ENCODE results near the gene ANO7. TPM values are rescaled to one million over a fixed set of nuclear protein-coding genes. Genes with fewer than 3 reads are reported as not detected.

Gene ANO7
- total and polyA plus RNA-seq, 2 of the 8 experiments (the other 6 are each of a cell fraction or from before 2014, with no cell fraction given): 3.2 to 6.9 TPM

DNA sequence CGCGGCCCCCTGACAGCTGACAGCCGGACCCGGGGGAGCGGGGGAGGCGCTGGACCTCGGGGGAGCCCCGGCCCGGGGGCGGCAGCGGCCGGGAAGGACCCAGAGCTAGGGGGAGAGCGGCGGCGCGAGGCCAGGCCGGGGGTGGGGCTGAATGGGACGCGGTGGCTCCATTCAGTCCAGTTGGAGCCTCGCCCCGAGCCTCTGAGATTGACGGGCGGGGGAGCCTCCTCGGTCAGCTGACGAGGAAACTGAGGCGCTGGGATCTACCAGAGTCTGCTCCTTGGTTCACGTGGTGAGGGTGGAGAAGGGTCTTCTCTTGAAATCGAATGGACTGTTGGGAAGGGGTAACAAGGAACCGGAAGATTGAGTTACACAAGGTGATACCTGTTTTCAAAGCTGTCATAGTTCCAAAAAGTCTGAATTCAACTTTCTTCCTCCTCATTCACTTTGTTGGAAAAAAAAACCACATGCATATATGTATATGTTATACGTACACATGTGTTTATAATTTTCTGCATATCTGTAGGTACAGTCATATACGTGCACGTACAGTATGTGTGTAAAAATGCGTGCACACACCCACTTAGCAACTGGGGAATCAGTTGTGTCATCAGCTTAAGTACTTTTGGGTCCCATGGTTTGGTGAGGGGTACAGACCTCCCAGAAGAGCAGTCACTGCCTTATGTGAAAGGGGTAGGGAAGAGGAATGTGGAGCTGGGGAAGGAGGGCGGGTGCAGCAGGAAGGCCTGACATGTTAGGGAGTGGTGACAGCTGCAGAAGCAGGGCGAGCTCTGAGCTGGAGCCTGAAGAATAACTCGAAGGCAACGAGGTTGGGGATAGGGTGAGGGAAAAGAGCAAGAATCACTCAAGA, 37.6 kb upstream of the ANO7 start:
- DNase-seq (ENCODE audit: low read depth in 1 of 2, low spot score in 2 of 2): no peak
- Histone ChIP-seq H3K4me2 (ENCODE audit: insufficient read depth in 1 of 2, low read depth in 2 of 2, low read length in 2 of 2) (peak overlapping the region; percentile 71 to 78), H2BK15ac (ENCODE audit: low read length) (no peak overlapping the region), H3K9me3 (ENCODE audit: insufficient read depth in 2 of 2, low read depth in 1 of 2, low read length in 1 of 2) (no peaks in the 10 kb centered on the region), H3K4ac (replicated peaks; ENCODE audit: insufficient read length, low read depth, low read length) (no peak overlapping the region), H3K23ac (ENCODE audit: insufficient read length) (no peak overlapping the region), H2BK5ac (ENCODE audit: low read depth, low read length) (no peak overlapping the region), H4K5ac (ENCODE audit: insufficient read length, low read depth, low read length) (no peak overlapping the region), H3K23me2 (ENCODE audit: low read depth, low read length) (peaks cover 6% of the 10 kb centered on the region; the same call in 1 of the 2 replicates), H2BK12ac (ENCODE audit: low read depth, low read length) (no peak overlapping the region), H4K91ac (replicated peaks; ENCODE audit: insufficient read length, low read length) (no peak overlapping the region), H2AK5ac (ENCODE audit: low read depth, low read length) (no peak overlapping the region), H2BK20ac (ENCODE audit: low read length) (no peak overlapping the region), H3K4me3 (ENCODE audit: extremely low read depth in 1 of 4, insufficient read depth in 2 of 4, low read depth in 3 of 4, low read length in 4 of 4) (peak overlapping the region; percentile 71 to 83 (median 79)), H3K9ac (replicated peaks in 1 of 4; ENCODE audit: extremely low read depth in 1 of 4, low read depth in 3 of 4, low read length in 3 of 4) (peak overlapping the region in 3 of 4 experiments; percentile 41 to 76 (median 59); a peak in 4 of 7 replicates), H3K27me3 (replicated peaks in 1 of 4; ENCODE audit: control insufficient read depth in 3 of 4, extremely low read depth in 1 of 4, insufficient read depth in 3 of 4, low read length in 3 of 4) (0 out of 7 replicates have a peak, but pooled peaks cover 0 to 3% (median 2%) of the 10 kb centered on the region in 4 experiments), H3K56ac (replicated peaks; ENCODE audit: insufficient read length, low read depth, low read length) (no peak overlapping the region), H3K79me1 (ENCODE audit: low read depth, low read length) (peaks cover 6% of the 10 kb centered on the region), H3K14ac (ENCODE audit: insufficient read length) (no peak overlapping the region), H2BK120ac (replicated peaks; ENCODE audit: low read depth, low read length) (no peak overlapping the region), H3K4me1 (replicated peaks in 1 of 4; ENCODE audit: control insufficient read depth in 3 of 4, insufficient read depth in 4 of 4, low read length in 3 of 4) (peaks cover 0 to 11% (median 7%) of the 10 kb centered on the region in 4 experiments; a peak in 6 of 7 replicates), H3K27ac (ENCODE audit: low read depth, low read length) (no peak overlapping the region; the same call in 1 of the 2 replicates), H4K20me1 (replicated peaks in 1 of 2; ENCODE audit: control insufficient read depth in 1 of 2, insufficient read depth in 2 of 2, low read length in 2 of 2) (peaks cover 1 to 11% of the 10 kb centered on the region in 2 experiments), H3K18ac (ENCODE audit: extremely low read depth, low read length) (no peak overlapping the region), H4K8ac (ENCODE audit: extremely low read depth, insufficient read depth, low read length) (peak overlapping the region; percentile 39; the same call in 1 of the 2 replicates), H3K36me3 (ENCODE audit: control insufficient read depth in 2 of 4, insufficient read depth in 4 of 4, low read length in 3 of 4) (peaks cover 0 to 3% (median 0%) of the 10 kb centered on the region in 4 experiments; a peak in 2 of 8 replicates), H2AFZ (ENCODE audit: low read length) (no peak overlapping the region), H3K79me2 (ENCODE audit: control insufficient read depth in 1 of 2, insufficient read depth in 2 of 2, low read length in 2 of 2) (peaks cover 0 to 30% of the 10 kb centered on the region in 2 experiments; a peak in 2 of 4 replicates)
- peak; percentile 62 for TF ChIP-seq SAP30 (IDR thresholded peaks at IDR 0.05; ENCODE audit: insufficient read depth, insufficient replicate concordance, low read length)
- no peak for TF ChIP-seq YY1 (IDR thresholded peaks at IDR 0.05; ENCODE audit: low read depth, low read length)
- TF ChIP-seq, protein P1, sequence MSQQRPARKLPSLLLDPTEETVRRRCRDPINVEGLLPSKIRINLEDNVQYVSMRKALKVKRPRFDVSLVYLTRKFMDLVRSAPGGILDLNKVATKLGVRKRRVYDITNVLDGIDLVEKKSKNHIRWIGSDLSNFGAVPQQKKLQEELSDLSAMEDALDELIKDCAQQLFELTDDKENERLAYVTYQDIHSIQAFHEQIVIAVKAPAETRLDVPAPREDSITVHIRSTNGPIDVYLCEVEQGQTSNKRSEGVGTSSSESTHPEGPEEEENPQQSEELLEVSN (IDR thresholded peaks at IDR 0.05): no peak
- no peak for TF ChIP-seq KDM1A (IDR thresholded peaks at IDR 0.05; ENCODE audit: borderline replicate concordance, low read length)
- TF ChIP-seq KDM4A (IDR thresholded peaks at IDR 0.05; ENCODE audit: low read depth, low read length, severe bottlenecking): no peak
- TF ChIP-seq KDM5A (IDR thresholded peaks at IDR 0.05; ENCODE audit: low read length): 0 out of 2 replicates have a peak, but pooled peaks have one; percentile 62
- TF ChIP-seq SP4 (IDR thresholded peaks at IDR 0.05; ENCODE audit: low read length): no peak
- TF ChIP-seq CHD1 (IDR thresholded peaks at IDR 0.05; ENCODE audit: low read depth, low read length): no peak
- no peak for TF ChIP-seq ASH2L (IDR thresholded peaks at IDR 0.05; ENCODE audit: low read length)
- no peak for TF ChIP-seq TAF1 (IDR thresholded peaks at IDR 0.05; ENCODE audit: low read depth, low read length)
- FAIRE-seq: no peak
- CTCF ChIA-PET (ENCODE audit: partially characterized antibody): interaction anchor here (0.9 to 3.2 kb wide), 3 partner anchors 17 to 236 kb away, joined by 3 to 15 read pairs (median 6); no protein-coding TSS in a partner anchor
- POLR2A ChIA-PET (ENCODE audit: partially characterized antibody): interaction anchor here (0.8 to 2.2 kb wide), 6 partner anchors 45 to 486 kb away, joined by 3 to 10 read pairs (median 3); partner anchors contain the start of genes ATG4B, MTERF4 and THAP4
- WGBS, 2 experiments (ENCODE audit: extremely low coverage in 1 of 2, insufficient coverage in 1 of 2, insufficient read length in 1 of 2, insufficient replicate concordance in 2 of 2, low coverage in 1 of 2, low lambda C conversion rate in 2 of 2, missing lambda C conversion rate in 1 of 2): 37% methylated on average over 16 of the region's 37 CpGs; no CpG with 5 or more reads in 1 of the 2 experiments
